DMS53 (cell line): ENCODE measurements around the gene RNF31.

Source experiments
- DNase-seq: peaks from one replicate; lab custom pipeline; 2025; lab: John Stamatoyannopoulos, UW

The RNF31 gene

GRCh38 chr14:24182110-24182882 is 35.0 kb downstream of the RNF31 start:
- no peak for DNase-seq

DNA sequence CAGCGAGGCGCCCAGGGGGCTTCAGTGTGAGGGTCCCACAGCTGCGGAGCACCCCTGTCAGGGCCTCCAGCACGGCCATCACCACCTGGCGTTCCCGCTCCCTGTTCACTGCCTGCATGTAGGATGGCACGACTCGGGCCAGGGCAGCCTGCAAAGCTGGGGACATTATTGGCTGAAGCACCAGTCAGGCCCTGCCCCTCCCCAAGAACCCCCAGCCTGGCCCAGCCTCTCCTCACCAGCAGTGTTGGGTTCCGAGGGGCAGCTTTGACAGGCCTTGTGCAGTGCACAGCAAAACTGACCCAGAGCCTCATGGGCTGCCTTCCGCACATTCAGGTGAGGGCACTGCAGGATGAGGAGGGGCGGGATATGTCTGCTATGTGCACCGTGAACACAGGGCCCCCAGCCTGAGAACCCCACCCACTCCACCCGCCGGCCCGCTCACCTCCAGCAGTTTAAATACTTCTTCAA is 35.8 kb downstream of the RNF31 start:
- no peak for DNase-seq

GRCh38 chr14:24184104-24184970 is 37.0 kb downstream of the RNF31 start:
- no peak for DNase-seq

DNA sequence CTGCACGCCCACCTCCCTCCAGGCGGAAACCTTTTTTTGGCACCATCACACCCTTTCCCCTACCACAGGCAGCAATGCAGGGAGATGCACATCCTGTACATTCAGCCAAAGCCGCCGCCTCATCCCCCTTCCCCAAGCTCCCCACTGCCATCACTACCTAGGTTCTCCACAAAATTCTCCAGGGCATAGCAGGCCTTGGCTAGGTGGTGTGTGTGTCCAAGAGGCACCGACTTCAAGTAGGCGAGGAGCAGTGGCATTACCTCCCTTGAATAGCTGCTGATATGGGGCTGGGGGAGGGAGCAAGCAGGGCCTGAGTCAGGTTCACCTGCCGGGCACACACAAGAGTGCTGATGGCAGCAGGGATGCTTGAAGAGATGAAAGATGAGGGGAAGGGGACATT is 37.7 kb downstream of the RNF31 start:
- no peak for DNase-seq

- no peak for DNase-seq
Observed at GRCh38 chr14:24185741-24186140, 38.4 kb downstream of the RNF31 start.

DNA sequence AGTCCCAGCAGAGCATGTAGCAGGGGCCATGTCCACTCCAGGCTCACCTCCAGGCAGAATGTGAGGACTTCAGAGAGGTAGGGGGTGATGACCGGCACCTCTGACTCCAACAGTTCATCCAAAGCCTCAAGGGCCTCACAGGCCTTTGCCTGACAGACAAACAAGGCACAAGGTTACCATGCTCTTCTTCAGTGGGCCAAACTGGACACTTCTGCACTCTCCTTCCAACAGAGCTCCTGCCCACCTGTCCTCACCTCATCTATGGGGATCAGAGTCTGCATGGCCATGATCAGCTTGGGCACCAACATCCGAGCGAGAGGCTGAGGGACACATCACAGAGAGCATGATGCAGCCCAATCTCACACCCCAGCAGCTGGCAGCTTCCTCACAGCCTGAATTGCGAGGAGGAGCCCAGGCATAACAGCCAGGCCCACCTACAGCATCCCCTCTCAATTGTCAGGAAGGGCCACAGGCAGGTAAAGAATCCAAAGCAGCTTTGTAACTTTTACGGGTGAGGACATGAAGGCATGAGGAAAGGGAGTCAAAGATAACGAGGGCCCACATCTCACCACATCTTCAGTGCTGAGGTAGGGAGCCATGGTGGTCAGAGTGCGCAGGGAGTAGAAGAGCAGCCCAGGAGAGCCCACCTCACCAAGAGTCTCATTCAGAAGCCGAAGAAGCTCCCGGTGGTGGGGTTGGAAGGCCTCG is 39.7 kb downstream of the RNF31 start:
- DNase-seq, result no peak

- no peak for DNase-seq
Observed at GRCh38 chr14:24187539-24187915, 40.2 kb downstream of the RNF31 start.

DNA sequence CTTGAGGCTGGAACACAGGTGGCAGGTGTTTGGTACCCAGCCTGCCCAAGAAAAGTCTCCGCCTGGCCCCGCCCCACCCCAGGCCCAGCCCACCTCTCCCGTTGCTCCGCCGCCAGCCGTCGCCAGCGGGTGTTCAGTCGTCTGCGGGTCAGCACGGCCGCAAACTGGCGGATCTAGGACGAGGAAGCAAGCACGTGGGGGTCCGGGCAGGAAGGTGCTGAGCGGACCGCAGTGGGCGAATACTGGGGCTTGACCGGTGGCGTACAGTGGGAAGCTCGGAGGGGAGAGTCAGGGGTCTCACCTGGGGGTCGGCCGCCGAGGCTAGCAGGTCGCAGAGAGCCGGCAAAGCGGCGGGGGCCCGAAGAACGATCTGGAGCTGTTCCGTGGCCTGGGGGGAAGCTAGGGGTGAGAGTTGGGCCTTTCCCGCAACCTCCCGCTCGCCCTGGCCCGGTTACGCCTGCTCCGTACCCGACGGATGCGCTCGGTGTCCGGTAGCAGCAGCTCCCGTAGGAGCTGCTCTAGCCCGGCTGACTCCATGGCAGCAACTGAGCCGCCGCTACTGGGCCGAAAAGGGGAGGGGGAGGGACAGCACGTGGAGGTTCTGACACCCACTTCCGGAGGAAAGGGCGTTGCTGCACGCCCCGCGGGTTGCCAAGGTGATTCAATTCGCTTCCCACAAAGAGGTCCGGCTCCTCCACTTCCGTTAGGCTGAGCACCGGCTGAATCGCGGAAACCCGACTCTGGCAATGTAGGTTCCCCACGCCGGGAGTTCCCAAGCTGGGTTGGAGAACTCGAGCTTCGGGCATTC is 41.2 kb downstream of the RNF31 start, which contains the start of gene IPO4:
TSS of gene IPO4 (minus strand) at position 566 of the 808 bp plus-strand sequence. CDS start at position 537, 29 bp downstream.
- DNase-seq, result peak; percentile 98

- no peak for DNase-seq
Observed at GRCh38 chr14:24189059-24189375, 41.7 kb downstream of the RNF31 start.

GRCh38 chr14:24189460-24189859 is 42.2 kb downstream of the RNF31 start:
- DNase-seq, result no peak

DNA sequence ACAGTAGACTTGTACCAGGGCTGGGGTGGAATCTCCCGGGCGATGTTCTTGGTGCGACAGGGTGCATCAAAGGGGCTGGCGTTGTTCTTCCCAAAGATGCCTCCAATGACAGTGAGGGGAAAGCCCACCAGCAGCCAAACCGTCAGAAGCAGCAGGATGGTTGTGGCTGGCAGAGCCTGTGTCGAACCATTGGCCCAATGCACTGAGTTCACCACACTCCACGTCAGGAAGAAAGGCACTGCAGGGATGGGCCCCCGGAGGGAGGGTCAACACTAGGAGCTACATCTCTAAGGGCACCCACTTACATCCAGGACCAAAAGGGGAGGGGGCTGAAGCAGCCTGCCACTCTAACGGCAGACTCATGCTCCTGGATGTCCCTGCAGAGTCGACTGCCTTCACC is 43.1 kb downstream of the RNF31 start:
- DNase-seq, result no peak

GRCh38 chr14:24192933-24193332 is 45.6 kb downstream of the RNF31 start:
- DNase-seq, result no peak

DNA sequence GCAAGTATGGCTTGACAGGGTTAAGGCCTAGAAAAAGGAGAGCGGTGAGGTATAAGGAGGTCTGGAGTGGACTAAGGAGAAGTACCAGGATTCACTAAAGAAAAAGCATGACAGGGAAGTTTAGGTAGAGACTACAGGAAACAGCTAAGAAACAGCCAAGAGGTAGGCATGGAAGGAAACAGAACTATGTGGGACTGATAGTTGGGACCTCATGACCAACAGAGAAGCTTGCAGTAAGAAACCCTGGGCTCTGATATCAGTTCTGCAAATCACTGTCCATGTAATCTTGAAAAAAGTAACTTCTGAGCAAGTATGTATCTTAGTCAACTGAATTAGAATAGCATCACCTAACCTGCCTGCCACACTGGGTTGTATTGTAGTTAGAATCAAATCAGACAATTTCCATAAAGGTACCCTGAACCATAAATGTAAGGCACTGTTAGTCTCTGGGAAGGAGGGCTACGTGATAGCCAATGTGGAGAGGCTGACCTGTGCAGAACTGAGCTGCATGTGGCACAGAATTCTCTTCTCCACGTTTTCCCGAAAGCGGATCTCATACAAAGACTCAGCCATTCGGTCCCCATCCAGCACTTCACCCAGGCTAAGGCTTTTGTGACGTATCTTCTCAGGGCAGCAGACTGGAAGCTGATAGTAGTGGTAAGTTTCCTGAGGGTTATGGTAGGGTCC is 47.0 kb downstream of the RNF31 start:
- no peak for DNase-seq

DNA sequence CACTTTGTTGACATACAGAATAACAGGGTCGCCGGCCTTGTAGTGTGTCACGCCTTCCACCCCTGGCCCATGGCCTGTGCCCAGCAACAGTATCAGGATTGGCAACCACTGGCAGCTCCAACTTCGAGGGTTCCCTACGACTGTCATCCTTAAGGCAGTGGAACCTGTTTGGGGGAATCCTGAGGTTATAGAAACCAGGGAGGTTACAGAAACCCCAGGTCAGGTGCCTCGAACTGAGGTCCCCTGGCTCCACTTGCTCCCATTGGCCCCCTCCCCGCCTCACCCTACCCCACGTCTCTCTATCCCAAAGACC is 47.5 kb downstream of the RNF31 start:
- no peak for DNase-seq

- peak; percentile 91 for DNase-seq
Observed at GRCh38 chr14:24195186-24196070, 48.1 kb downstream of the RNF31 start, which contains the start of gene TM9SF1. TM9SF1 (minus strand) TSS chr14:24195441; CDS start chr14:24195019, 422 bp downstream.

GRCh38 chr14:24196071-24197055 is 49.1 kb downstream of the RNF31 start:
- DNase-seq, result peak; percentile 52

DNA sequence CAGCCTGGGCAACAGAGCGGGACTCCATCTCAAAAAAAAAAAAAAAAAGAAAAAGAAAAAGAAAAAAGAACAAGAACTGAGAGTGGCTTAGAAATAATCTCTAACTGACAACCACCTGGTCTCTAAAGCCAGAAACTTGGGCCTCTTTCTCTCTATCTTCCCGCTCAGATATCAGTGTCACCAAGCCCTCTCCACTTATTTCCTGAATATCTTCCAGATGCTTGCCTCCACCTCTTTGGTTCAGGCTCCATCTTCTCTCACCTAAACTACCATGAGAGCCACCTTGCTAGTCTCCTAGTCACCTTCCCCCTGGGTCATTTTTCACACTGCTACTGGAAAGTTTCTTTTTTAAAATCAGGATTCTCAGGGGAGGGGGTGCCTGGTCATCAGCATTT is 49.8 kb downstream of the RNF31 start:
- DNase-seq, result no peak

DNA sequence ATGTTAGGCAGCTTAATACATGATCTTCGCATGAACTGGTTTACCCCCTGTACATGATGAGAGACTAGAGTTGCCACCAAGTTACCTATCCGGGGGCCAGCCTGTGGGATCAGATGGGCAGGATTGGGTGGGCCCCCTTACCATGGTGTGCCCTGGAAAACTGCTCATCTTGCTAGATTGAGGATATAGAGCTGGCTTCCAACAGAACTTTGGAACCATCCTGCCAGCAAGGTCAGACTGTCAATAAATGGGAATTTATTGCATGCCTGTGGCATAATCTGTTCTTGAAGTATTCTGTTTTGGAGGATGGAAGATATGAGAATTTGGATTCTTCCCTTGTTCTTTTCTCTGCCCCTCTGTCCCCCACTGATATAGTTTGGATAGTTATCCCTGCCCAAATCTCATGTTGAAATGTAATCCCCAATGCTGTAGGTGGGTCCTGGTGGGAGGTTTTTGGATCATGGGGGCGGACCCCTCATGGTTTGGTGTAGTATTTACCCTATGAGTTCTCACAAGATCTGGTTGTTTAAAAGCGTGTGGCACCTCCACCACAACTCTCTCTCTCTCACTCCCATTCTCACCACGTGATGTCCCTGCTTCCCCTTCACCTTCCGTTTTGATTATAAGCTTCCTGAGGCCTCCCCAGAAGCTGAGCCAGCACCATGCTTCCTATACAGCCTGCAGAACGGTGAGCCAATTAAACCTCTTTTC is 51.7 kb downstream of the RNF31 start:
- no peak for DNase-seq
